Caco-2 (cell line): ENCODE measurements around the gene TRAF3. TPM values are rescaled to one million over a fixed set of nuclear protein-coding genes. Genes with fewer than 3 reads are reported as not detected.

Experiments used
- BruUV-seq: library from RNA; stranded (reverse); fragments of 400-500 nt; replicated peaks from 2 replicates; lab custom pipeline; 2021; lab: Mats Ljungman, UMichigan
- CTCF ChIA-PET: fragments of 300-600 bp; sonication (Branson Sonifier 250); formaldehyde crosslinking; loops from one replicate; lab custom pipeline; 2022; ENCODE audit warnings: antibody characterized with exemption; lab: Charles Lee
- POLR2A ChIA-PET: fragments of 300-600 bp; sonication (Branson Sonifier 250); formaldehyde crosslinking; loops from one replicate; lab custom pipeline; 2022; ENCODE audit warnings: antibody characterized with exemption; lab: Charles Lee
- DNase-seq, 2 experiments: peaks; one replicate each; pipeline versions ENCODE4 v3.0.0 to v3.0.0-alpha.2; 2020 to 2022
- H3K27me3 ChIP-seq: replicated peaks from 2 replicates; pipeline ENCODE4 v1.6.0; 2011; ENCODE audit warnings: low read length; ENCODE audit not compliant: control insufficient read depth, insufficient read depth
- H3K36me3 ChIP-seq: 2 replicates; pipeline ENCODE4 v1.5.1; 2011; ENCODE audit warnings: low read length; ENCODE audit not compliant: control insufficient read depth, insufficient read depth
- H3K4me1 ChIP-seq: fragments of 250-450 bp; sonication (Bioruptor Pico); 2 replicates; pipeline ENCODE4 v1.5.1; 2020; ENCODE audit warnings: mild to moderate bottlenecking
- H3K4me3 ChIP-seq: 2 replicates; pipeline ENCODE4 v1.5.1; 2011; ENCODE audit warnings: low read depth, mild to moderate bottlenecking, control low read depth, low read length
- H3K9me3 ChIP-seq: fragments of 250-450 bp; sonication (Bioruptor Pico); 2 replicates; pipeline ENCODE4 v1.5.1; 2020; ENCODE audit warnings: mild to moderate bottlenecking, moderate library complexity
- H3K27ac Mint-ChIP-seq: one replicate; pipeline ENCODE4 v1.8.0; 2022; ENCODE audit warnings: mixed read lengths; ENCODE audit not compliant: unreplicated experiment
- H3K27me3 Mint-ChIP-seq: one replicate; pipeline ENCODE4 v1.8.0; 2022; ENCODE audit warnings: mixed read lengths; ENCODE audit not compliant: insufficient read depth, unreplicated experiment
- H3K36me3 Mint-ChIP-seq: one replicate; pipeline ENCODE4 v1.8.0; 2022; ENCODE audit warnings: mild to moderate bottlenecking, mixed read lengths; ENCODE audit not compliant: insufficient read depth, unreplicated experiment
- H3K4me1 Mint-ChIP-seq: one replicate; pipeline ENCODE4 v1.8.0; 2022; ENCODE audit warnings: low read depth, mixed read lengths; ENCODE audit not compliant: unreplicated experiment
- H3K4me3 Mint-ChIP-seq: one replicate; pipeline ENCODE4 v1.8.0; 2022; ENCODE audit warnings: mild to moderate bottlenecking, moderate library complexity, mixed read lengths; ENCODE audit not compliant: unreplicated experiment
- H3K9me3 Mint-ChIP-seq: one replicate; pipeline ENCODE4 v1.8.0; 2022; ENCODE audit warnings: mixed read lengths; ENCODE audit not compliant: unreplicated experiment
- CTCF ChIP-seq, 2 experiments: fragments of 200-600 bp in 1 of 2; IDR thresholded peaks; 1 replicate in 1 of 2; 2 replicates in 1 of 2; pipeline versions ENCODE4 v1.5.1 to v1.8.0; 2011 to 2022; ENCODE audit warnings: antibody characterized with exemption in 1 of 2, control low read depth in 1 of 2, inconsistent platforms in 1 of 2, low read depth in 1 of 2, low read length in 1 of 2, mild to moderate bottlenecking in 1 of 2, moderate library complexity in 1 of 2; ENCODE audit not compliant: insufficient read depth in 1 of 2, severe bottlenecking in 1 of 2, unreplicated experiment in 1 of 2
- intact Hi-C: fragments of 100-400 bp; cut with micrococcal nuclease; formaldehyde crosslinking; loops from one replicate; pipeline ENCODE4 v1.10.0; 2022; ENCODE audit not compliant: unreplicated experiment
- total RNA-seq: library from RNA; stranded (reverse); gene quantifications from 2 replicates; pipeline ENCODE4 v1.2.3, GENCODE V29; 2022

TRAF3 gene
- total RNA-seq, 1 experiment from 2014 or later = 16.6 TPM

- no peaks in the 10 kb centered on the region for H3K27me3 Mint-ChIP-seq
- no peak overlapping the region for H3K4me3 ChIP-seq
- DNase-seq = no peak
- intact Hi-C loops = no loop called here
- H3K36me3 Mint-ChIP-seq = peaks cover 6% of the 10 kb centered on the region
- ChIA-PET CTCF (no interaction called here), POLR2A (no interaction called here)
- H3K4me3 Mint-ChIP-seq = no peak overlapping the region
- 0 out of 2 replicates have a peak, but pooled peaks cover under 1% of the 10 kb centered on the region for H3K9me3 ChIP-seq
- H3K27ac Mint-ChIP-seq = no peak overlapping the region
- no peak for TF ChIP-seq CTCF (IDR thresholded peaks at IDR 0.05; ENCODE audit: insufficient read depth in 1 of 2, low read depth in 1 of 2, low read length in 1 of 2, severe bottlenecking in 1 of 2, unreplicated experiment in 1 of 2)
- H3K27me3 ChIP-seq = no peaks in the 10 kb centered on the region
- no peaks in the 10 kb centered on the region for H3K9me3 Mint-ChIP-seq
- H3K36me3 ChIP-seq = no peaks in the 10 kb centered on the region
- H3K4me1 ChIP-seq = peaks cover 12% of the 10 kb centered on the region
- BruUV-seq = no TSS peak
- no peaks in the 10 kb centered on the region for H3K4me1 Mint-ChIP-seq
Measured at GRCh38 chr14:102798926-102799325, 21.7 kb downstream of the TRAF3 start.

DNA sequence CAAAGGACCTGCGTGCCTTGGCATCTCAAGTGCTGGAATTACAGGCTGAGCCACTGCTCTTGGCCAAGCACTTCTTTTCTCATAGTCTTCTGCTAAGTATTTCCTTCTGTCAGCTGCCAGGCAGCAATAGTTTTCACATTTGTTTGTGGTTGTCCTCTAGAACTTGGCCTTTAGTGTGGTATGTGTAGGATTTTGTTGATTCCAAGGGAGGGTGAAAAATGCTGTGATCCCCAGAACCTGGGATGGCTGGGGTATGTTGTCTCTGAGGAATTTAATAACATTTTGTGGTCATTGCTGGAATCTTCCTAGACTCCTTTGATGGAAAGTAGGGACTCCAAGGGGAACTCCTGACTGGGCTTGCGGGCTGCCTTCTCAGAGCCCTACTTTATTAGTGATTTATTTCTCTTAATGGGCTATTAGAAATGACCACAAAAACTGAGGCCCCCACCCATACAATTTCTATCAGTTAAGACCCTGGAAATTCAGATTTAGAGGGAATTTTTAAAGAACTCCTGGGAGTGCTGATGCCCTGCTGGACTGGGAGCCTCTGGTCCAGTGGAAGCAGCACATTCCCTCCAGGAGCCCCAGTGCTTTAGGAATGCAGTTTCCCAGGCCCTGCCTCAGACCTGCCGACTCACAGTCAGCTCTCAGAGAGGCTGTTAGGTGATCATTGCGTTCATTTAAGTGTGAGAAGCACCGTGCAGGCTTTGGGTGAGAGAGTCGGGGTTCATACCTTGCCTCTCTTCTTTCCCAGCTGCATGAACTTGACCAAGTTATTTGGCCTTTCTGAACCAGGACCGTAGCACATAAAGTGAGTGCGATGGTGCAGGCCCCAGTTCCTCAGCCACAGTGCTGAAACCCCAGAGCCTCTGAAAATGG lies 22.7 kb downstream of the TRAF3 start:
- CTCF ChIA-PET = no interaction called here
- H3K27me3 Mint-ChIP-seq = no peaks in the 10 kb centered on the region
- no peak for DNase-seq
- H3K4me3 Mint-ChIP-seq = no peak overlapping the region
- peaks cover 6% of the 10 kb centered on the region for H3K36me3 Mint-ChIP-seq
- intact Hi-C loops = no loop called here
- H3K4me1 ChIP-seq = peaks cover 11% of the 10 kb centered on the region
- POLR2A ChIA-PET = no interaction called here
- no peak for TF ChIP-seq CTCF (IDR thresholded peaks at IDR 0.05; ENCODE audit: insufficient read depth in 1 of 2, low read depth in 1 of 2, low read length in 1 of 2, severe bottlenecking in 1 of 2, unreplicated experiment in 1 of 2)
- no peaks in the 10 kb centered on the region for H3K27me3 ChIP-seq
- H3K36me3 ChIP-seq = no peaks in the 10 kb centered on the region
- BruUV-seq = no TSS peak
- H3K27ac Mint-ChIP-seq = no peak overlapping the region
- no peaks in the 10 kb centered on the region for H3K9me3 ChIP-seq
- no peaks in the 10 kb centered on the region for H3K4me1 Mint-ChIP-seq
- H3K9me3 Mint-ChIP-seq = no peaks in the 10 kb centered on the region
- no peak overlapping the region for H3K4me3 ChIP-seq

- no peaks in the 10 kb centered on the region for H3K9me3 Mint-ChIP-seq
- H3K4me1 Mint-ChIP-seq = peaks cover 11% of the 10 kb centered on the region
- BruUV-seq = no TSS peak
- Histone ChIP-seq H3K9me3 (no peaks in the 10 kb centered on the region), H3K4me3 (no peak overlapping the region), H3K27me3 (no peaks in the 10 kb centered on the region), H3K4me1 (no peaks in the 10 kb centered on the region), H3K36me3 (no peaks in the 10 kb centered on the region)
- CTCF ChIA-PET = no interaction called here
- no peak overlapping the region for H3K4me3 Mint-ChIP-seq
- no peak for TF ChIP-seq CTCF (IDR thresholded peaks at IDR 0.05; ENCODE audit: insufficient read depth in 1 of 2, low read depth in 1 of 2, low read length in 1 of 2, severe bottlenecking in 1 of 2, unreplicated experiment in 1 of 2)
- no peak overlapping the region for H3K27ac Mint-ChIP-seq
- intact Hi-C loops = no loop called here
- no peaks in the 10 kb centered on the region for H3K27me3 Mint-ChIP-seq
- DNase-seq = no peak
- POLR2A ChIA-PET = interaction anchor here (0.6 kb wide), 1 partner anchor 172 kb away, joined by 3 read pairs; no protein-coding TSS in a partner anchor
- H3K36me3 Mint-ChIP-seq = no peaks in the 10 kb centered on the region
Measured at GRCh38 chr14:102802834-102803523, 25.7 kb downstream of the TRAF3 start.
